ENCODE results near the gene PERP.
A peak's percentile ranks its signal among the peaks of the same experiment; 100 is the strongest.

PERP gene

GRCh38 chr6:138107752-138108592 lies 753 bp upstream of the PERP start (continued):
- TF ChIP-seq ZBTB11 (tag by site-specific recombination; conservative IDR thresholded peaks at IDR 0.05; ENCODE audit: low read depth): no peak
- TF ChIP-seq OSR2 (tag by site-specific recombination; IDR thresholded peaks at IDR 0.05): no peak
- TF ChIP-seq ZNF248 (tag by site-specific recombination; IDR thresholded peaks at IDR 0.05): no peak
- TF ChIP-seq TSHZ1 (tag by site-specific recombination; IDR thresholded peaks at IDR 0.05; ENCODE audit: borderline replicate concordance): no peak
- TF ChIP-seq KLF9 (tag by site-specific recombination; IDR thresholded peaks at IDR 0.05; ENCODE audit: low read depth): no peak
- TF ChIP-seq HOXA7 (CRISPR knock-in tag; IDR thresholded peaks at IDR 0.05; ENCODE audit: borderline replicate concordance): no peak
- TF ChIP-seq ZNF626 (tag by site-specific recombination; IDR thresholded peaks at IDR 0.05): no peak
- TF ChIP-seq ZNF654 (tag by site-specific recombination; IDR thresholded peaks at IDR 0.05; ENCODE audit: low read depth): no peak
- TF ChIP-seq ZBTB49 (tag by site-specific recombination; IDR thresholded peaks at IDR 0.05; ENCODE audit: low read depth): no peak
- TF ChIP-seq ZBTB10 (tag by site-specific recombination; IDR thresholded peaks at IDR 0.05): no peak
- no peak for TF ChIP-seq ZFP69B (tag by site-specific recombination; IDR thresholded peaks at IDR 0.05)
- TF ChIP-seq ZNF544 (tag by site-specific recombination; IDR thresholded peaks at IDR 0.05): no peak
- no peak for TF ChIP-seq ZNF24 (tag by site-specific recombination; IDR thresholded peaks at IDR 0.05)
- TF ChIP-seq ZNF426 (tag by site-specific recombination; IDR thresholded peaks at IDR 0.05): no peak
- TF ChIP-seq ZNF211 (tag by site-specific recombination; IDR thresholded peaks at IDR 0.05; ENCODE audit: low read depth): no peak
- TF ChIP-seq ZNF660 (tag by site-specific recombination; IDR thresholded peaks at IDR 0.05): no peak
- no peak for TF ChIP-seq ZNF501 (tag by site-specific recombination; IDR thresholded peaks at IDR 0.05)
- TF ChIP-seq ZXDB (tag by site-specific recombination; IDR thresholded peaks at IDR 0.05): peak; percentile 28; the same call in 1 of the 2 replicates
- no peak for TF ChIP-seq ZNF146 (tag by site-specific recombination; IDR thresholded peaks at IDR 0.05)
- no peak for TF ChIP-seq ZNF843 (tag by site-specific recombination; IDR thresholded peaks at IDR 0.05)
- TF ChIP-seq AEBP2 (tag by site-specific recombination; IDR thresholded peaks at IDR 0.05; ENCODE audit: borderline replicate concordance): no peak
- TF ChIP-seq ZNF19 (tag by site-specific recombination; IDR thresholded peaks at IDR 0.05; ENCODE audit: low read depth): no peak
- TF ChIP-seq SCRT2 (tag by site-specific recombination; IDR thresholded peaks at IDR 0.05): peak; percentile 71
- no peak for TF ChIP-seq ZNF624 (tag by site-specific recombination; IDR thresholded peaks at IDR 0.05)
- no peak for TF ChIP-seq ZNF791 (tag by site-specific recombination; IDR thresholded peaks at IDR 0.05)
- peak; percentile 69; the same call in 1 of the 2 replicates for TF ChIP-seq ZBTB7A (tag by site-specific recombination; IDR thresholded peaks at IDR 0.05; ENCODE audit: low read depth)
- TF ChIP-seq ZNF221 (tag by site-specific recombination; IDR thresholded peaks at IDR 0.05; ENCODE audit: borderline replicate concordance): no peak

Measured in HEK293 (cell line).